HG02623 (cell line): Measurements from ENCODE around the gene CMTM1.
"Not testable (repeated sequence)": the region's sequence is repeated elsewhere in the genome, so short reads cannot be mapped to it uniquely, and the experiment has no call there.

ENCODE experiments used
- ATAC-seq: cut with Tn5 transposase; IDR thresholded peaks from one replicate; pipeline ENCODE4 v1.9.1; 2021; ENCODE audit warnings: moderate library complexity; ENCODE audit not compliant: unreplicated experiment

The CMTM1 gene

DNA sequence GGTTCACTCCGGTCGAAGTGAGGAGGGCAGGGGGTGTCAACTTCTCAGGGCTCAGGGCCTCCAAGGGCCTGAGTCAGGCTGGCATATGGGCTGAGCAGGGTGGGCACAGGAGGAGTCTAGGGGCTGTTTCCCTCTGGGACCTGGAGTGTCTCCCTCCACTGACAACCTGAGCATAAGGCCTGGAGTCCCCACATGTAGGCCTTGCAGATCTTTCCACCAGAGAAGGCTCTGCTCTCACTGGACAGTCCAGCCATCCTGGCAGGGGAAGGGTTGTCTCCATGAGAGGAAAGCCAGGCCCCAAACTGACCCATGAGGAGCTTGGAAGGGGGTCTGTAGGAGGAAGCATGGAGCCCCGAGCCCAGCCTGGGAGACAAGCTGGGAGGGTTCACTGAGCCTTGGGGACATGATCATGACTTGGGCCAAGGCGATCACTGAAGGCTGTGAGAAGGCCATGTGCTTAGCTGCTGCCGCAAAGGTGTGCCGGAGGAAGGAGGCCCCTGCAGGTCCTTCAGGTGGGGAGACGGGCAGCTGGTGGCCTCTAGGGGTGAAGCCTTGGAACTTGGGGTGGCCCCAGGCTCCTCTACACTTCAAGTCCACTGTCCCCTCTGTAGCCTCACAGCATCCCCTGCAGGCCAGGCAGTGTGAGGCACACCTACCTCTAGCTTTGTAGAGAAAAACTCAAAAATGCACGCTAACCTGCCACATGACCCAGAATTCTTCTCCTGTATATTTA, 22.9 kb downstream of the CMTM1 start:
- peak; percentile 55 for ATAC-seq

DNA sequence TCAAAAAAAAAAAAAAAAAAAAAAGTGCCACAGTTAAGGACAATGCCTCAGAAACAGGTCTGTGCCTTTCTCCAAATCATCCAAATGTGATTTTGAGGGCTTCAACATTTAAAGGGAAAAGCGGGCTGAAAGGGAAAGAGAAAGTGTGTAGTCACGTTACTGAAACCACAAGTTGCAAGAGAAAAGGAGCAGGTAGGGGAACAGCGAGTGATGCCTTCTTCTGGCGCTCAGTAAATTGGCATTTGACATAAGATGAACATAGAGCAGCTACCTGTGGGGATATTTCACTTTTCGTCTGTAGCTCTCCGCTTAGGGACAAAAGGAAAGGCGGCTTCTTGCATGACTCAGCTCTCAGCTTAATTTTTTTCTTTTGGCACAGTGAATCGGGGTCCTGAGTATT, 24.1 kb downstream of the CMTM1 start:
- ATAC-seq = no peak

DNA sequence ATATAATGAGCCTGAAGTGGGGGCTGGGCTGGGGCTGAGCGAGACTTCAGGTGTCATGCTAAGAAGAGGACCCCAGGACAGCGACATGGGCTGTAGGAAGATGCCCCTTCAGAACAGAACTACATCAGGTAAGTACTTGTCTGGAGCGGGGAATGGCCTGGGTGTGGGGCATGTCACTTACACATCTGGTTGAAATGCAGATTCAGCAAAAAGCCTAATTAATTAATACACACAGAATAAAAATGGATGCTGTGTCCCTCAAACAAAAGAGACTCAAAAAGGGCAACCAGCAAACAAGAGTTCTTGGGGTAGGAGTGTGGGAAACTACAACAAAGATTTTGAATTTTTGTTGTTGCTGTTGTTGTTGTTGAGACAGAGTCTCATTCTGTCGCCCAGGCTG, 24.8 kb downstream of the CMTM1 start:
- no peak for ATAC-seq

- ATAC-seq = no peak
Observed at GRCh38 chr16:66592241-66592640, 26.0 kb downstream of the CMTM1 start.

DNA sequence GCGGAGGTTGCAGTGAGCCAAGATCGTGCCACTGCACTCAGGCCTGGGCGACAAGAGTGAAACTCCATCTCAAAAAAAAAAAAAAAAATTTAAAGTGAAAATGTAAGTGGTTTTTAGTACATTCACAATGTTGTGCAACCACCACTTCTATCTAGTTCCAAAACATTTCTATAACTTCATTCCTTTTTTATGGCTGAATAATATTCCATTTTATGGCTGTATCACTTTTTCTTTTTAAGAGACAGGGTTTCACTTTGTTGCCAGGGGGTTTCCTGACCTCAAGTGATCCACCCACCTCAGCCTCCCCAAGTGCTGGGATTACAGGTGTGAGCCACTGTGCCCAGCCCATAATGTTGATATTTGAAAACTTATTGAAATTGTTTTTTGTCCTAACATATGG, 26.6 kb downstream of the CMTM1 start:
- ATAC-seq = no peak

DNA sequence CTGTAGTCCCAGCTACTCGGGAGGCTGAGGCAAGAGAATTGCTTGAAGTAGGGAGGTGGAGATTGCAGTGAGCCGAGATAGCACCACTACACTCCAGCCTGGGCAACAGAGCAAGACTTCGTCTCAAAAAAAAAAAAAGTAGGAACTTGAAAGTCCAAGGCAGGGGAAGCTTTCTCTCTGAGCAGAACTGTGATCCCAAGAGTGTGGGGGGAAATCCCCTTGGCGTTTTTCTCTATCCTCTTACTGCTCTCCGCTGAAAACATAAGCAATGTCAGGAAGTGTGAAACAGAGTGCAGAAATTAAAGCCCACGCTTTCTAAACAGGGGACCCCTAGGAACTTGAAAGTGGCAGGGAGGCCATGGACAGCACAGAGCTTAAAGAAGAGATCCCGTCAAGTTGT, 28.5 kb downstream of the CMTM1 start:
- no peak for ATAC-seq

DNA sequence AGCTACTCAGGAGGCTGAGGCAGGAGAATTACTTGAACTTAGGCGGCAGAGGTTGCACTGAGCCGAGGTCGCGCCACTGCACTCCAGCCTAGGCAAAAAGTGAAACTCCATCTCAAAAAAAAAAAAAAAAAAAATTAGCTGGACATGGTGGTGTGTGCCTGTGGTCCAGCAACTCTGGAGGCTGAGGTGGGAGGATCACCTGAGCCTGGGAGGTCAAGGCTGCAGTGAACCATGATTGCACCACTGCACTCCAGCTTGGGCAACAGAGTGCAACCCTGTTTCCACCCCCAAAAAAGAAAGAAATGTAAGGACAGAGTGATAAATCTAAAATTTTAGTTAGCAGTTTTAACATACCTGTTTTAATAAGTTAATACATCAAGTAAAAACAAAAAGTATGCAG, 30.3 kb downstream of the CMTM1 start:
- not testable (repeated sequence) for ATAC-seq

DNA sequence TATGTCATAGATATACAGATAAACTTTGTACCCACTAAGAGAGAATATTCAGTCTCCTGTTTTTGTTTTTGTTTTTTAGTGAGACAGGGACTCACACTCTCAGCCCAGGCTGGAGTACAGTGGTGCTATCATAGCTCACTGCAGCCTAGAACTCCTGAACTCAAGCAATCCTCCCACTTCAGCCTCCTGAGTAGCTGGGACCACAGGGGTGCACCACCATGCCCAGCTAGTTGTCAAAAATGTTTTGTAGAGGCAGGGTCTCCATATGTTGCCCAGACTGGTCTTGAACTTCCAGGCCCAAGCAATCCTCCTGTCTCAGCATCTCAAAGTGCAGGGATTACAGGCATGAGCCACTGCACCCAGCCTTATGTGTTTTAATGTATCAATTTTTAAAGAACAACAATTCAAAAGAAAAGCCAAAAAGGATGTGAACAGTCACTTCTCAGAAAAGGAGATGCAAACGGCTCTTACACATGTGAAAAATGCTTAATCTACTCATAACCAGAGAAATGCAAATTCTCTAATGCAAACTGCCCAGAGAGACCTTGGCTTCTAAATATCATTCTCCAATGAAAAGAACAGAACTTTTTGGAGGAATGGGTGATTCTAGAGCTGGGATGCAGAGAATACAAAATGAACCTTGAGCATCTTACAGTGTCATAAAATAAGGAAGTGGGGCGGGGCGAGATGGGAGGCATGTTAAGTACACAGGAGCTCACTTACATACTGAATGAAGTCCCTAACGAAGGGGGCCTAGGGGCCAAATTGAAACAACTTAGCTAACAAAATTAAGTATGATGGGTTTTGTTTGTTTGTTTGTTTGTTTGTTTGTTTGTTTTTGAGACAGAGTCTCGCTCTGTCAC, 31.0 kb downstream of the CMTM1 start:
- no peak for ATAC-seq

DNA sequence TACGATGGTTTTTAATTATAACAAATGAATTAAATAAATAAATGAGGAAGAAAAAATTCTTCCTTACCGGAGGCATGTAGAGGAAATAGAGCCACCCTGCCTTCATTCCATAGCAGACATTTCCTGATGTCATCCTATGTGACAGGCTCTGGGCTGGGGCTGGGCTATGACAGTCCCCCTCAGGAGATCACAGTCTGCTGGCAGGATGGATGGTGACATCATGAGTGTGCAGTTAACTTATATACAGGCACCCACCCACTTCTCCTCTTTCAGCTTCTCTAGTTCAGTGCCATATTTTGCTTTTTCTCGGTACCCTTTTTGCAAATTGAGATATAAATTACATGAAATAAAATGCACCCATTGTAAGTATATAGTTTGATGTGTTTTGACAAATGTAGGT, 31.9 kb downstream of the CMTM1 start:
- ATAC-seq = no peak

- no peak for ATAC-seq
Observed at GRCh38 chr16:66599726-66600125, 33.5 kb downstream of the CMTM1 start.

DNA sequence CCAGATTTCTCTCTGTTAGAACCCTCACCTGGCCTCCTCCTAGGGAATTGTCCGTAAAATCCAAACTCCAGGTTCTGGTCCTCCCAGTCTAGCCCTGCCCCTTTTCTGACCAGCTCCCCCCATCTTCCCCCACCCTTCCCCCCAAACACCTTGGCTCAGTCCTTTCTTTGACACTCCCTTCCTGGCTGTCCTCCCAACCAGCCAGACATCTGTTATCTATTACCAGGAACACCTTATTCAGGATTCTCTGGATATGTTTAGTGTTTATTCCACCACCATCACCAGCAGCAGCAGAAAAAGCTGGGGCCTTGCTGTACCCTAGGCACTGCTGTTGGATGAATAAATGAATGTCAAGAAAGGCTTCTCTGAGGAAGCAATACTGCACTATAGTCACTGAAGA, 34.2 kb downstream of the CMTM1 start:
- ATAC-seq = no peak

- no peak for ATAC-seq
Observed at GRCh38 chr16:66601471-66601870, 35.2 kb downstream of the CMTM1 start.

- ATAC-seq = no peak
Observed at GRCh38 chr16:66603537-66604375, 37.5 kb downstream of the CMTM1 start.

DNA sequence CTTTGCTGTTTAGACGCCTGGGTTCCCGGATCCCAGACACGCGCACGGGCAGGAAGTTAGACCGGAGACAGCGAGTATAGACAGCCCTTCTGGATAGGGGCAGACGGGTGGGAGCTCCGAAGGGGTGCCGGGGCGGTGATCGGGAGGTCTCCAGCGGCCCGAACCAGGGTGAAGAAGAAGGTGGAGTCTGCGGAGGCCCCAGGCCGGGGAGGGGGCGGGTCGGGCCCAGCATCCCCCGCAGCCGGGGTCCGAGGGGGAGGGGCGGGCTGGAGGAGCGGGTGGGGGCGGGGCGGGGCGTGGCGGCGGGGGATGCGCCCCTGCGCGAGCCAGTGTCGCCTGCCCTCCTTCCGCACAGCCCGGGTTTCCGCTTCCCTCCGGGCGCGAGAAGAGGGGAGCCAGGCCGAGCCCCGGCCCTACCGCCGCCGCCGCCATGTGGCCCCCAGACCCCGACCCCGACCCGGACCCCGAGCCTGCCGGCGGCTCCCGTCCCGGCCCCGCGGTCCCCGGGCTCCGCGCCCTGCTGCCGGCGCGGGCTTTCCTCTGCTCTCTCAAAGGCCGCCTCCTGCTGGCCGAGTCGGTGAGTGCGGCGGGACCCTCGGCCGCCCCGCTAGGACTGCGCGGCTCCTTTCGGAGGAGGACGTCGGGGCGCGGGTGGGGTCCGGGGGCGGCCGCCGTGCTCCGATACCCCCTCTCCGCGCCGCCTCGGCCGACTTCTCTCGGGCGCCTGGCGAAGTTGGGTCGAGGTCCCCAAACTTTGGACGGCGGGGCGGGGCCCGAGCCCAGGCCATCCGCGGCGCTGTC, 38.3 kb downstream of the CMTM1 start, which contains the start of gene CMTM3:
Gene CMTM3, plus strand, starts transcription at position 329 of the 801 bp plus-strand sequence. Its CDS starts 102 bp downstream, at position 431.
- ATAC-seq = peak; percentile 47

- peak; percentile 9 for ATAC-seq
Observed at GRCh38 chr16:66605177-66605978, 39.1 kb downstream of the CMTM1 start.

- ATAC-seq = no peak
Observed at GRCh38 chr16:66605979-66606751, 39.9 kb downstream of the CMTM1 start.

DNA sequence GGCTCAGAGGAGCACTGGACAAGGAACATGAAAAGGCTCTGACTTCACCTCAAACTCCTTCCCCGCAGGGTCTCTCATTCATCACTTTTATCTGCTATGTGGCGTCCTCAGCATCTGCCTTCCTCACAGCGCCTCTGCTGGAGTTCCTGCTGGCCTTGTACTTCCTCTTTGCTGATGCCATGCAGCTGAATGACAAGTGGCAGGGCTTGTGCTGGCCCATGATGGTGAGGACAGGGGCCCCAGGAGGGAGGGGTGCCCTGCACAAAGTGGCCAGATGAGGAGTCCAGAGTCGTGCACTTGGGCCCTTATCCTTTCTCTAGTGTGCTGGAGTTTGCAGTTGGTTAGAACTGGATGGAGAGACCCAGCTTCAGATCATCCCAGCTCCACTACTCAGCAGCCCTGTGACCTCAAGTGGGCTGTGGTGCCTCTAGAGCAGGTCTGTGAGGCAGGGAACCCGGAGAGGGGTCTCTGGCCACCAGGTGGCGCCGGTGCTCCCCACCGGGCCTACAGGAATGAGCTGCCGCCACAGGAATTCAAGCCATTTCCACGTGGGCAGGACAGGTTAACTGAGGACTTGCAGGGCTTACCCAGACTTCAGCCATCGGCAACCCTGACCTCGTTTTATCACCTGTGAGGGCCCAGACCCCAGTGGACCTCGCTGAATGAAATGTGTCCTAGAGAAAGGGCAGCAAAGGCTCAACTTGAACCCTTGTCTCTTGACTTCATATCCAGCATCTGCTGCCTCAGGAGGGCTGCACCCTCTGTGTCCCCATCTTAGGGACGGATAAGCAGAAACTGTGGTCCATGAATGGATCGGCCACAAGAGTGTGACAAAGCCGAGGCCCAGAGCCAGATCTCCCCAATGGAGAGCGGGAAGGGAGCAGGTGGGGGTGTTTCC, 42.3 kb downstream of the CMTM1 start:
- peak; percentile 33 for ATAC-seq

GRCh38 chr16:66609139-66609510, 42.9 kb downstream of the CMTM1 start:
- no peak for ATAC-seq
